Daoy (cell line): ENCODE measurements around the gene ZBTB7C. TPM values are rescaled to one million over a fixed set of nuclear protein-coding genes. Genes with fewer than 3 reads are reported as not detected.

Source experiments
- DNase-seq: peaks from one replicate; pipeline ENCODE4 v3.0.0-alpha.2; 2015; ENCODE audit warnings: low read depth
- total RNA-seq: library from RNA; depleted of rRNA; stranded (reverse); fragments of >200 nt; shearing (Covaris generic); gene quantifications from 2 replicates; pipeline ENCODE4 v1.2.3, GENCODE V29; 2014; rRNA removed

Gene ZBTB7C
- total RNA-seq, 1 experiment from 2014 or later: 0.29 TPM

DNA sequence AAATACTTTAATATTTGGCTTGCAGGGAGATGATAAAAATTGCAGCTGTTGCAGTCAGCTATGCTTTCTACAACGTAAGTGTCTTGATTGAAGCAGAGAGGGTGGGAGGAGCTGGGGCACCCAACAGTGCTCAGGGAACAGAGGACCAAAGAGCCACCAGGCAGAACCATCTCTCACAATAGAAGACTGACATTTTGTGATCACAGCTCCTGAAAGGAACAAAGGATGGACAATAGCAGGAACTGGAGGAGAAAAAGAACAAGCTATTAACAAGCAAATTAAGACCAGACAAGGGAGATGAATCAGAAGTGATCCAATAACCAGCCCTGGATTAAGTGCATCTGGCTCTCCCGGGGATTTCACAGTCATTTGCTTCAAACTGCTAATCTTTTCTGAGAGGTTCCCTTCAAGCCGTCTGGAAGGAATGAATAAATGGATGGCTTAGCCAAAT is 413.1 kb downstream of the ZBTB7C start:
- DNase-seq: no peak

DNA sequence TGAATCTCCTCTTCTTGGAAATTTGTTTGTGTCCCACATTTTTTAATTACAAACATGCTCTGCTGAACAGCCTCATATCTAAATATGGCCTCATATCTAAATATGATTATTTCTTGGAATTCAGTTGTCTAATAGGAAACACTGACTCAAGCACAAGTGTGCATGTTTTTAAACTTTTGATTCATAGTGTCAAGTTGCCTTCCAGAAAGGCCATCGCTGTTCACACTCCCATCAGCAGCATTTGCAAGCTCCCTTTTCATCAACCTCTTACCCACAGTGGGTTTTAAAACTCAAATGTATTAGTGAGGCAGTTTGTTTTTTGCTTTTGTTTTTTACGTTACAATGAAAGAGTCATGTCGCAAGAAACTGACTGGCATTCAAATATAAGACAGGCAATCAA is 413.5 kb downstream of the ZBTB7C start:
- no peak for DNase-seq

DNA sequence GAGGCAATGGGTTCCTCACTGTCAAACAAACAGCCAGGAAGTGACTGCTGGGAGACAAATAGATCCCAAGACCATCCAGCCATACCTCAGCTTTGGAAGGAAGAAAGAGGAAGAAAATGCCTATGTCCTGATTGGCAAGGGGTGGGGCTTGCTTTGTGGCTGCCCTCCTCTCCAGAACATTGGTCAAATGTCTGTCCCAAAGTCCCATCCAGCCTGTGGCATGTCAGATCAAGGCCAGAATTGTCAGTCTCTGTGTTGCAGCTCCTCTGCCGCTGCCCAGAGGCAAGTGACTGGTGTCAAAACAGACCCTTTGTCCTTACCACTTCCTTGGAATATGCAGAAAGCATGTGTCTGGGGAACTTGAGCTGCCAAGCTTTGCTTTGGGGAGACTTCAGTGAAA is 415.8 kb downstream of the ZBTB7C start:
- DNase-seq: no peak

DNA sequence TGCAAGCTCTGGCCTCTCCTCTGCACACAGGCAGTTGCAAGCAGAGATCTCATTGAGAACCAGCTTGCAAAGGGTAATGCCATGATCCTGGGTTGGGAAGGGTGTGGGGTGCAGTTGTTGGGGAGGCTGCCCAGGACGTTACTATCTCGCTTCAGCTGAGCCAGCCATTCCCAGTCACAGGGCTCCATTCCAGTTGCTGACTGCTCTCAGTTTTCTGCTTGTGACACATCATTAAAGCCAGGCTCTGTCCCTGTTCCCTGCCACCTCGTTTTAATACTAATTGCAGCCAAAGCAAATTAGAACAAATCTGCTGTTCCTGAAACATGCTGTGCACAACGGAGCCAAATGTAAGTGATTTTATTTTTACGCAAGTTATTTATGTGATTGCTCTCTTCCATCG is 416.2 kb downstream of the ZBTB7C start:
- no peak for DNase-seq

DNA sequence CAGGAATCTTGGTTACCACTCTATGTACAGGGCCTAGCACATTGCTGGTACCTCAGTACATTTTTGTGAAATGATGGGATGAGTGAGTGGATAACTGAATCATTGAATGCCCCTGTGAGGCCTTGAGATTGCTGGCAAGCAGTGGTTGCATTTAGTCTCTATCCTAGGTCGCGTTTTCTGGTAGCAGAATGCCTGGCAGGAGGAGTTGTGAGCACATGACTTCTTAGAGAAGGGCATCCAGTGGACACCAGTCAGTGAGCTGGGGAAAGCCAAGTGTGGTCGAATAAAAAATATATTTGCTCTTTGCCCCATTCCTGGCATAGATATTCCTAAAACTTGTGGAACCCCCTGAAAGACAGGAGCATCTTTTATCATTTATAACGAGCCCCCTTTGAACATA is 416.9 kb downstream of the ZBTB7C start:
- no peak for DNase-seq

DNA sequence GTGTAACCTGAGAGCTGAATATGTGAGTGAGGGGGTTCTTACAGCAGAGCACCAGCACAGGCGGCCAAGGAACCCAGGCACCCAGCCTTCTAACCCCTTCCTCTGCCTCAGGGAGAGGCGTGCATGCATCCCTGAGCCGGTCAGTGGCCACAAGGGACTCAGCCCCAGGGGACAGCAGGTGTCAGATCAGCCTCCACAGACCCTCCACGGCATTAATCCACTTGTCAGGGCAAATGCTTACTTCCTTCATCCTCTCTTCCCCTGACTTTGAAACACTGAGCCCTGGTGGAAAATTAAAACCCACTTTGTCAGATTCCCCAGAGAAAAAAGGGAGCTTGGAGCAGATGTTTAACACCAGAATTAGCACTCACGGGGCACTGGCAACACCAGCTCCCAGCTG is 418.2 kb downstream of the ZBTB7C start:
- no peak for DNase-seq

DNA sequence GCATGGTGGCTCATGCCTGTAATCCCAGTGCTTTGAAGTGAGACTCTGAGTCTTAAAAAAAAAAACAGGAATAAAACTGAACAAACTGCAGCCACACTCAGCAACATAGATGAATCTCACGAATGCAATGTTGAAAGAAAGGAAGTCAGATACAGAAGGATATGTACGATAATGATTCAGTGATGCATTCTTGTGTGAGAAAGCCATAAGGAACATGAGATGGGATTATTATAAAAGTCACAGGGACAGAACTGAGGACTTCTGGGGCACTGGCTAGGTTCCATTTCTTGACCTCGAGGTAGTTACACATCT is 421.8 kb downstream of the ZBTB7C start:
- DNase-seq: no peak

DNA sequence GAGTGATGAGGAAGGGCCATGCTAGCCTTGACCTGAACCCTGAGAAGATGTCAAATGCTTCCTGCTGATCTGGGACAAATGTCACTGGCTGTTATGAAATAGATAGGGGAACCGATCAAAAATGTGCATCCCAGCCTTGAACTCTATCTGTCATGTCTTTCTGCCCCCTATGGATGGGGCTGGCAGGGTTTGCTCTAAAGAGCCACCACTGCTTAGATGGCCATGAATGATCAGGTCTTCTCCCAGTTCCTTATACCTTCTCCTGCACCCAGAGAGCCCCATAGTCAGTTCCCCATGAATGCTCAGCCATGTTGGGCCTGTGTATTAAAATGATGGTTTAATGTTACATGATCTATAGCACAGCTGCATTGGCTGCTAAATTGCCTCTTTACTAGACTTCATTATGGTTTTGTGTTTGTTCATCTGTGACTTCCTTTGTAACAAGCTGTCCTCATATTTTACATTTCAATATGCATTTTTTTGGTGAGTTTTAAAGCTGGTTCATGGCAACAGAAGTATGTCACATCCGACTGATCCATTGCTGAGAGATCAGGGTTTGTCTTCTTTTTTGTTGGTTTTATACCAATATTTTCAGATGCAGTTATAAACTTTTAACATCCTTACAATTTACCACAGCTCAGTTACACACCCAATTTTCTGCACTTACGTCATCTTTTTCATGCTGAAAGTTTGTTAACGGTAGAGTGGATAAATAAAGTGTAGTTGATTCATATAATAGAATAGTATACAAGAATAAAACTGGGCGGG is 422.4 kb downstream of the ZBTB7C start:
- no peak for DNase-seq

DNA sequence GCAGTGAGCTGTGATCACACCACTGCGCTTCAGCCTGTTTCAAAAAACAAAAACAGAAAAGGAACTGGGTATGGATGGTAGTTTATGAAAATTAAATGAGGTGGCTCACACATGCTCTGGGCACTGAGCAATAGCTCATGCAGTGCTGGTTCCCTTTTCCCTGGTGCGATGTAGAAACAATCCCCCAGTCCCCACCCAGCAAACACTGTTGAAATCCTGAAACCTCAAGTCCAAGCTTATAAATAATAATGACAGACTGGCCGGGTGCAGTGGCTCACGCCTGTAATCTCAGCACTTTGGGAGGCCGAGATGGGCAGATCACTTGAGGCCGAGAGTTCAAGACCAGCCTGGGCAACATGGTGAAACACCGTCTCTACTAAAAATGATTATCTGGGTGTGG is 423.3 kb downstream of the ZBTB7C start:
- no peak for DNase-seq

DNA sequence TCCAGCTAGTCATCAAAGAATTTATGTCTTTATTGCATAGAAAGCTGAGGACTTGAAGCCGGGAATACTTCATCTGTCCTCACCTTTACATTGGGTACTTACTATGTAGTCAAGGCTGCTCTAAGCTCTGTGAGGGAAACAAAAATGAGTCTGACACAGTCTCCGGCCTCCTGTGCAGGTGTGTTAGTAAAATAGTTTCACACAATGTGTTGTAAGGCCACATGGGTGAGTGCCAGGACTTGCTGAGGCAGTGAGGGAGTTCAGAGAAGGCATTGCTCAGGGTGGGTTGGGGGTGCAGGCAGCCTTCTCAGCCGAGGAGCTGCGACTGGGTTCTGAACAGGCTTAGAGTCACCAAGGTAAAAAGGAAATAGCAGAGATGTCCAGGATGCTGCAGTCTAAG is 424.2 kb downstream of the ZBTB7C start:
- DNase-seq: no peak

DNA sequence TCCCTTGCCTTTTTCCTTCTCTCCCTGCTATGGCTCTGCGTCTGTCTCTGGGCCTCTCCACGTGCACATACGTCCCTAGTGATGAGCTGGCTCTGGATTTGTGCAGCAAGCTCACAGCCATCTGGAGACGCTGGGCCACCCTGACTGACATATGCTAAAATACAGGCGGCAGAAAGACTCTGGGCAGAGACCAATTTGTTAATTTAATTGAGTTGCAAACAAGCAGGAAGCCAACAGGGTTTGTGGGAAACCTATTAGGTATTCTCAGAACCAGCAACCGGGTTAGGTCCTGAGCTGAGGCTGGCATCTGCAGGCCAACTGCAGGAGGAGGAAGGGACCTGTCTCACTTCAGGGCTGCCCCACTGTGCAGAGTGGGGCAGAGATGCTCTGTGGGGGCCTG is 425.2 kb downstream of the ZBTB7C start:
- DNase-seq: no peak

DNA sequence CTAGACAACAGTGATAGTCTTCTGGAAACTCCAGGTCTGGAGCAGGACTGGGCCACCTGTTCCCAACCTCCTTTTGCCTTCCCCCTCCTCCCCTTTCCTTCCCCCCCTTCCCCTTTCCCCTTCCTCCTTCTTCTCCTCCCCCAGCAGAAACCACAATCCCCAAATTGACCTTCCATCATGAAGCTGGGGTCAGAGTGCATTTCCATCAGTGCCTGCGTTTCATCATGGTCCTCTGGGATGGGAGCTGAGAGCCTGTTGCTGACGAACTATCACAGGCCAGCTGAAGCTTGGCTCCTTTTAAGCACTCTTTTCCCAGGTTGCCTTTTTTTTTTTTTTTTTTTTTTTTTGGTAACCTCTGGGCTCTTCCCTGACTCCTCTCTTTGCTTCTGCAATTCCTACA is 426.1 kb downstream of the ZBTB7C start:
- no peak for DNase-seq

DNA sequence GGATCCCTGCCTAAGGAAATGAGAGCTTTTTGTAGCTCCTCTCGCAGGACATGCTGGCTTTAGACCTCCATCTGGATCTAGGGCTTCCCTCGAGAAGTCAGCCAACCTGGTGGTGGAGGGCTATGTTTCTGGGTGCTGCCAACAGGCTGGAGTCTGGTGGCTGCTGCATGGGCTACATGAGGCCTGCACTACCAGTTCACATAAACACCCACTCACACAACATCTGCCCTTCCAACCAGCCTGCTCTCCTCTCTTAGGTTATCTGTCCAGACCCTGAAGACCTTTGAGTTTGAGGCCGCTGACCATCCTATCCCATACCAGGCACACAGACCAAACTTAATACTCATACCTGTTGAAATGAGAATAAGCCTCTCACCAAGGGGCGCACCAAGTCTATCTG is 427.4 kb downstream of the ZBTB7C start:
- no peak for DNase-seq

DNA sequence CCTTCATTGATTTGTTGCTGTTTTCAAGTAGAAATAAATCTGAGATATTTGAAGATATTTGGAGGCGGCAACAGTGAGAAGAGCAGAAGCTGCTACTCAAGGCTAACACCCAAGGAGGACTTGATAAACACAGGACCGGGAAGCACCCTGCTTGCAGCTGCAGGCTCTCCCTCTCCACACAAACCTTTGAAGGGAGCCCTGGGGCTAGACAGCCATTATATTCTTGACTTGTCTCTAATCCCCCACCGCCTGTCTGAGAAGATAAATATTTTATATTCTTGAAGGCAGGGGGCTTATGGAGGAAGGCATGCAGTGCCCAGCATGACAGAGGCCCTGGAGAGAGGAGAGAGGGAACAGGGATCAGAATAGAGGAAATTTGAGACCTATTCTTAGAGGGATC is 427.9 kb downstream of the ZBTB7C start:
- no peak for DNase-seq

DNA sequence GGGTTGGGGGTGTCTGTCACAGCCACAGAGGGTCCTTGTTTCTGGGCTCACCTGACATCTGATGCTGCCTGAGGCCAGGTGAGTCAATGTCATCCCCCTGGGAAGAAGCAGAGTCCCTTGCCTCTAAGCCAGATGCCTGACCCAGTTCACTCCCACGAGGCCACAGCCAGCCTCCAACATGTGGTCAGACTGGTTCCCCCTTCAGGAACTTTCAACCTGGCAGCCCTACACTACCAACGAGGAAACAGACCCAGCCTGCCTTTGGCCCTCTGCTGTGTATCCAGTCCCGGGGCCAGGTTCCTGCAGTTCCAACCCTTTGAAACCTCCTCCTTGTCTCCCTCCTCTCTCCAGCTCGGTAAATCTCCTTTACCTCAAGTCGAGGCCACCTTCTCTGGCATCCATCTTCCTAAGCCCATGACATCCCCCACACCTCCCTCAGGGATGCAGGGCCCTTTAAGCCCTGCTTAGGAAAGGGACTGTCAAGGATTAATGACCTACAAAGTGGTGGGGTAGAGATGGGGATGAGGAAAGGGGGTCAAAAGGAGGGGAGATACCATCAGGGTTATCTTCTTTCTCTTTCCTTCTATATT is 429.5 kb downstream of the ZBTB7C start:
- DNase-seq: no peak

DNA sequence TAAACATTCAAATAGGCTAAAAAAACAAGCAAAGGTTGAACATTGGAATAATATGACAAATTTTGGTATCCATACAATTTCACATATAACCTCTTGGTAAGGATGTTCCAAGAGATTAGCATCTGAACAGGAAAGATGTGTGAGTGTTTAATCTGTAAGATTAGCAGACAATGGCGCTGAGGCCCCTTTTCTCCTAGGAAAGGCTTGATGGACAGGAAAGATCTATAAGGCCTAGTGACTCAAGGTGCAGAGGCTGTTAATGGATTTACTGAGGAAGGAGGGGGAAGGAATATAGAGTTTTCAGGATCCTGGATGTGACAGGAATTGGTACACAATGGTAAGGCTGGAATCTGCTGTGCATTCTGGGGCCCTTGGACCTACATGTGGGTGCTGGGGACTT is 430.6 kb downstream of the ZBTB7C start:
- DNase-seq: no peak

DNA sequence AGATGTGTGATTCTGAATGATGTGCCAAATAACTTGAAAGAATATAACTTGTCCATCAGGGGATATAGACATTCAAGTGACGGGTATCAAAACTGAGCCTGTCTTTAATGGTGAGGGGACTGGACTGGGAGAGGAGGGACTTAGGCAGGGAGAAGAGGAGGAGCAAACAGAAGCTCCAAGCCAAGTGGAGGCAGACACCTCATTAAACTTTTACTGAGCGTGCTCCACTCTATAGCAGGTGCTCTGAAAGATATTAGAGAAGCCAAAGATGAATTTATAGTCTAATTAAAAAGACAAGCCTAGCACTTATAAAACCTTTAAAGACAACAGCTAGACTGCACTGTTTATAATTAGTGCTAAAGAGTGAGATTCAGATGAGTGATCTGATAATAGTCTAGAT is 431.0 kb downstream of the ZBTB7C start:
- no peak for DNase-seq

Other genes starting within 250 kb of the ZBTB7C start
- 3.6 and 8.2 TPM in 2 replicates for gene CTIF, start 129.6 kb upstream of the ZBTB7C start, total RNA-seq